EH (cell line): ENCODE data around the gene RAB8B.

ENCODE experiments used
- DNase-seq: peaks from one replicate; pipeline ENCODE4 v3.0.0-alpha.2; 2015; ENCODE audit warnings: low read depth

The RAB8B gene

DNA sequence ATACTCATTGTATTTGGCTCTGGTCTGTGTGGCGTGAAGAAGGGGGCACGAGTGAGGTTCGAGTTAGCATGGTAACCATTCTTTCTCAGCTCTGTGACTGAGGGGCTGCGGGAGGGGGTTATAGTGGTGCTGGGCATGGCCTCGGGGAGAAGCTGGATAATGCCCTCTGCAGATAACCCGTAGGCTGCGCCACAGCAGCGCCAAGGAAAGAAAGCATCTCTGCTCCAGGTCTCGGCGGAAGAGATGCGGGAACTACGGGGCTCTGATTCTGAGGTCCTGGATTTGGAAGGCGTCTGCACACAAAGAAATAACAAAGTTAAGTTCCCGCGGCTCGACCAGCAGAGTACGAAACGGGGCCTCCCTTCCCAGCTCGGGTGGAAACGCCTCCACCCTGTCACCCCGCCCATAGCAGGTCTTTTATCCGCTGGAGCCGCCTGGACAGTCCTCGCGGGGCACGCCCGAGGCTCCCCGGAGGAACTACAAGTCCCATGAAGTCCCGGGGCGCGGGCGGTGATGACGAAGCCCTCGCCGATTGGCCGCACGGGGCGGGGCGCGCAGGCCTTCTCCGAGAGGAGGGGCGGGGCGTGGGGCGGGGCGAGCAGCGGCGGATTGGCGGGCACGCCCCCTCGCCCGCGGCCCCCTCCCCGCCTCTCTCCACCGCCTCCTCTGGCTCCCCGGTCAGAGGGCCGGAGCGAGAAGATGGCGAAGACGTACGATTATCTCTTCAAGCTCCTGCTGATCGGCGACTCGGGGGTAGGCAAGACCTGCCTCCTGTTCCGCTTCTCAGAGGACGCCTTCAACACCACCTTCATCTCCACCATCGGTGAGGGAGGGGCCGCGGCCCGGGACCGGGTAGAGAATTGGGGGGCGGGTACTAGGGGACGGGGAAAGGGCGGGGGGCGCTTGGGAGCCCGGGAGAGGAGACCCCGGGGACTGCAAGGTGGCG lies at the start of gene RAB8B:
Gene RAB8B, plus strand, starts transcription at position 681 of the 946 bp plus-strand sequence. Its CDS starts 19 bp downstream, at position 700.
- peak; percentile 96 for DNase-seq

DNA sequence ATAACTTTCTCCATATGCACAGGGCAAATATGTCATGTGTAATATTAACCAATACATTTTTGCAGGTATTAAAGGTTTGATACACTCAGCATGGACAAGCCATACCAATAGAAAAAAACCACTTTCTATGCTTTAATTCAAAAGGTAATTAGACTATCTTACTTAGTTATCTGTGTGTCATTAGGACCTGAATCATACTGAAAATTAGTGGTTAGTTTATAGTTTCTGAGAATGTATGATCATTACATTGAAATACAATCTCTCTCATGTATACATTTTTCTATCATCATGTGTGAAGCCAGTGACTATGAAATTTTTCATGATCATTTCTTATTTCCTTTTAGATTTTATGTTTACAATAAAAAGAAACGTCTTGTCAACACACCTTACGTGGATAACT lies 48.5 kb upstream of the RAB8B start:
- DNase-seq, result no peak

DNA sequence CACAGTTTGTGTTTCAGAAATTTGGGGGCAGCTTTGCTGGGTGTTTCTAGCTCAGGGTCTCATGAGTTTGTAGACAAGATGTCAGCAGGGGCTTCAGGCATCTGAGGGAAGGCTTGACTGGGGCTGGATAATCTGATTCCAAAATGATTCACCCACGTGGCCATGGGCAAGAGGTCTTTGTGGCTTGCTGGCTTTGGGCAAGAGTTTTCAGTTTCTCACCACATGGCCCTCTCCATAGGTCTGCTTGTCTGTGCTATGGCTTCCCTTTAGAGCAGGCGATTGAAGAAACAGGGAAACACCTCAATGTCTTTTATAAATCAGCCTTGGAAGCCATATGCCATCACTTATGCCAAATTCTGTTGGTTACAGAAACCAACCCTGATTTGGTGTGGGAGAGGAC lies 44.0 kb upstream of the RAB8B start:
- no peak for DNase-seq

DNA sequence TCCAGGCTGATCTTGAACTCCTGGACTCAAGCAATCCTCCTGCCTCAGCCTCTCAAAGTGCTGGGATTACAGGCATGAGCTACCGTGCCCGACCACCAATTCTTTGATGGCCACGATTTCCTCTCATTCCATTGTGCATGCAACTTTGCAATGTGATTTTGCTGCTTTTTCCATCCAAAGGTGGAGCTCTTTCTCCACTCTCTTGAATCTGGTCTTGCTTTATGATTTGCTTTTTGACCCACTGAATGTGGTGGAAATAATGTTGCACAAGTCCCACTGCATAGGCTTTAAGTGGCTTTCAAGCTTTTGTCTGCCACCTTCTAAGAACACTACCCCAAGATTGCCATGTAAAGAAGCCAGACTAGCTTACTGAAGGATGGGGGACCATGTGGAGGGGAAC lies 42.7 kb upstream of the RAB8B start:
- DNase-seq, result no peak

DNA sequence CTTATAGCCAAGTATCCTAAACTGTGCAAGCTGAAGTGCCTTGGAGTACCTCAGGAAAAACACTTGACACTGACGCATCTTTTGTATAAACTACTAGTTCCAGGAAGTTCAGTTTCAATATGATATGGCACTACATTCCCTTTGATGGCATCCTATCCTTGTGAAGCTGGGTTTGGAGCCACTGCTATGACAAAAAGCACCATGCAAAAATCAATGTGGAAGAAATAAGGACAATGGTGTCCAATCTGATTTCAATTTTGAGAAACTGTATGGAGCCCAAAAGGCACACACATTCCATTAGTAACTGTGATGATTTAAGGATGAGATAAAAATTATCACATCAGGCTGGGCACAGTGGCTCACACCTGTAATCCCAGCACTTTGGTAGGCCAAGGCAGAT lies 37.7 kb upstream of the RAB8B start:
- no peak for DNase-seq

DNA sequence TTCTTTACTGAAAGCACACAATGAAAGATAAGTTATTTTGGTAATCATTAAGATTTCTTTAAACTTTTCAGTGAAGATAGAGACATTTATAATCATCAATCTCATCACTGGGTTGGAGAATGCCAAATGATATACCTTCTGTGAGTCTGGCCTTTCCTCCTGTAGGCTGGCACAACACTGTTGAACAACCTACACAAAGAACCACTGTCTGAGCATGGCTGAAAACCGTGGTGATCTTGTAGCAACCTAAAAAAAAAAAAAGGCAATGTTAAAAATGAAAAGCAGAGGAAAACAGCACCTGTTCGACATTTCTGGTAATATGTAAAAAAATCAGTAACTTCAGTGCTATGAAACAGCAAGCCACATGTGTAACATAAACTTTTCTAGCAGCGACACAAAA lies 33.9 kb upstream of the RAB8B start:
- no peak for DNase-seq

DNA sequence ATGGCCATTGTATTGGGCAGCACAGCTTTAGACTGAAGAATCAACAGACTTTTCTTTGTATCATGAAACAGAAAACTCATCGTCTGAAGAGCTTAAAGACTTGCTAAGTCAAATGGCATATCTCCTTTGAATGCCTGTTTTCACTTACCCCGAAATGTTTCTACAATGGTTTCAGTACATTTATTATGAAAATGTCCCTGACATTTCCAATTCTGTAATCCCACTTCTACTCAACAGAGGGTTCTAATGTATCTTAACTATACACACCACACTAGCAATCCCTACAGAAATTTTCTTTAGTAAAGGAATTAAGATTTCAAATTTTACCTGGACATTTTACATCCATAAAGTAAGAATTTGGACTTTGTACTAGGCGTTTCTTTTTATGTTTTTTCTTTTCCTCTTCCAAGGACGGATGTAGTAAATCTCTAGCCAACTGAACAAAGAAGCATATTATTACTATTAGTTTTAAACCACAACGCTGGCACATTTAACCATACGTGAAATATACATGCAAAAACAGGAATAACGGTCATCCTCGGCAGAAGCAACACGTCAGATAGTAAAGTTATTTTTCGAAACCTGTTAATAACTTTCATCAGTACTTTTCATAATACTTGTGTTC lies 33.2 kb upstream of the RAB8B start:
- peak; percentile 25 for DNase-seq

DNA sequence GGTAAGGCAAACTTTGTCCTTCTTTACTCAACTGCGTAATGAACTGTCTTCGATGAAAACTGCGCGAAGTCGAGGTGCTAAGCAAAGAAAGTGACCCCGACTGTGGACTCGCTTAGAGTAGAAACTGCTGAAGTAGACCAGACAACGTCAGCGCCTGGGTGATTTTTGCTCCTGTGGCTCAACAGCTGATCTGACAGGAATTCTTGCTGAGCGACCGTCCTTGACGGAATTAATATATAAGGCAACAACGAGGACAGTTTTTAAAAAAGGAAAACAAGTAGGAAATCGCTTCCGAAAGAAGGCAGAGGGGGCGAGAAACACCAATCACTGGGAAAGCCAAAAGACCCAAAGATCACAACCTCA lies 32.7 kb upstream of the RAB8B start:
- DNase-seq, result peak; percentile 61

DNA sequence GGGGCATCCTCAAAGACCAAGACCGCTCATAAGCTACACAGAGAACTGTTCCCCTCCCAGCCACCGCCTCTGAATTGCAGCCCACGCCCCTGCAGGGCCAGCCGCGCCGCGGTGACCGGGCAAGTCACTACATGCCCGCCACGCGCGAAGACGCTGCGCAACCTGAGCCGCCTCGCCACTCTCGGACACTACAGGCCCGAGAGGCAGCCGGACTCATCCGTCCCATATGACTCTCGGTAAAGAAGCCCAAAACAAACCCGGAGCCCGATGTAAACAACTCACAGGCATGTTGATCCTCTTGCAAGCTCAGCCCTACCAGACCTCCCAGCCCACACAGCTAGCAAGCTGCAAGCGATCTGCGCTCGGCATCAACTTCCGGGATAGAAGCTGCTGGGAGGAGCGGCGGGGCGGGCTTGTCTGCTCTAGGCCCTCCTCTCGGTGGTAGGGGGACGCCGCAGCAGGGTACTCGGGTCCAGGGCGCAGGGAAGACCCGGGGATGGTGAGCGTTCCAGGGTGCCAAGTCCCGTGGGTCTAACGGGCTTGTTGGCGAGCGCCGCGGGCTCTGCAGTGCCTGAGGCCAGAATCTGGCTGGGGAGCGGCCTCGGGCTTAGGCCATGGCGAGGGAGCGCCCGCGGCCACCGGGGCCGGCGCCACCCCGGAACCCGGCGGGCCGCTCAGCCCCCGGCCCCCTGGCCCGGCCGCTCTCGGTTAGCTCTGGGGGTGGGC lies 32.1 kb upstream of the RAB8B start, which contains the start of gene RPS27L:
Gene RPS27L, minus strand, starts transcription at position 360 of the 726 bp plus-strand sequence. Its CDS starts 72 bp downstream, at position 288.
- peak; percentile 94 for DNase-seq

DNA sequence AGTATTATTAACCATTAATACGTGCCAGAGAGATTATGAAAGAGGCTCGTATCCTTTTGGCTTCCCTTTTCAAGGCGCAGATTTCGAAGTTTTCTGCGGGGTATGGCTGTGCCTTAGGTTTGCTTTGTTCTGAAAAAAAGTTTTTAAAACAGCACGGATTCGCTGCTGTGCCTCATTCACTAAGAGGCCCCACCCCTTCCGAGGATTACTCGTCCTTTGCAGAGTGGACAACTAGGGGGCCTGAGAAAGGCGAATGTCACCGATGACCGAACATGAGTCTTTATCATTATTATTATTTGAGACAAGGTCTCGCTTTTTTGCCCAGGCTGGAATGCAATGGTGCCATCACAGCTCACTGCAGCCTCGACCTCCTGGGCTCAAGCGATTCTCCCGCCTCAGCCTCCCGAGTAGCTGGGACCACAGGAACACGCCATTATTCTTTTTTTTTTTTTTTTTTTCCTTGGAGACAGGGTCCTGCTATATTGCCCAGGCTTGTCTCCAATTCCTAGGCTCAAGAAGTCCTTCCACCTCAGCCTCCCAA lies 31.4 kb upstream of the RAB8B start:
- peak; percentile 86 for DNase-seq

DNA sequence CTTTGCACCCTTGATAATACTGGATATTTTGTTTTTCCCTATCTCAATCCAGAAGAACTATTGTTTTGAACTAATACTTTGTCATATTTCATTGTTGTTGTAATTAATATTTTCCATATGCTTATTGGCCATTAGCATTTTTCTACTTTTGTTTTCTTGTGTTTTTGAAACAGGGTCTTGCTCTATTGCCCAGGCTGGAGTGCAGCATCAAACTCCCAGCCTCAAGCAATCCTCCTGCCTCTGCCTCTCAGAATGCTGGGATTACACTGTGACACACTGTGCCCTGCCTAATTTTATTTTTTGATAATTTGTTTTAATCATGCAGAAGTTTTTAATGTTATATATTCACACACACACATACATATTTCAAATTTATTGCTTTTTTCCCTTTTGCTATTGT lies 28.8 kb upstream of the RAB8B start:
- DNase-seq, result no peak

DNA sequence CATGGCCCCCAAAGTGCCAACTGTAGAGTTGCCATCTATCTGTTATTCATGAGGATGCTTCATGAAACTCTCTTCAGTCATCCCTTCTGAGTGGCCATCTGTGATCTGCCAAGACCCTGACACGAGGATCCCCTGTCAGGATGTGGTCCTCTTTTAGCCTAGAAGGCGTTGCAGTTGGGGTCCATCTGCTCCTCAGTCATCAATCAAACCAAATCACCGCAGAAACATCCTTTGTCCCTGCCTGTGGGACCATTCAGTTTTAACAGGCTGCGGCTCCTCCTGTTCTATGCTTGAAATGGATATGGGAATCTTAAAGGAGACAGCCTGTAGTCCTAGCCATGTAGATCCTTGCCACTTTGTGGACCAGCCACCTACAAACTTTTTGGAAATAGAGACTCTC lies 26.2 kb upstream of the RAB8B start:
- no peak for DNase-seq

DNA sequence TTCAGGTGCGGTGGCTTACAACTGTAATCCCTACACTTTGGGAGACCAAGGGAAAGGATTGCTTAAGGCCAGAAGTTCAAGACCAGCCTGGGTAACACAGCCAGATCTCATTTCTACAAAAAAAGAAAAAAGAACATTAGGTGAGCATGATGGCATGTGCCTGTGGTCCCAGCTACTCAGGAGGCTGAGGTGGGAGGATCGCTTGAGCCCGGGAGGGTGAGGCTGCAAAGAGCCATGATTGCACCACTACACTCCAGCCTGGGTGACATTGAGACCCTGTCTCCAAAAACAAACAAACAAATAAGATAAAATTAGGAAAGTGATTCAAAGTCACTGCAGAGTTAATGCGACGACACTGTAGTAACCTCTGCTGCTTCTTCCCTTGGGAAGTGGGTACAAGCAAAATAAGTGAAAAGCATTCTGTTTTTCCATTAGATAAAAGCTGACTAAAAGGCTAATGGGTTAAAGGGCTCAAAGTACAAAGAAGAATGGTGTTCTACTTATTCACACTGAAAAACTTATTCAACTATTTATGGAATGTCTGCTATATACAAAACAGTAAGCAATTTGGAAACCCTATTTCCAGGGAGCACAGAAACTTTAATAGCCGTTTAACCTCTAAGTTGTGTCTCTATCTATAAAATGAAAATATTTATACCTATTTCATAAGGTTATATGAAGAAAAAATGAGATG lies 24.1 kb upstream of the RAB8B start:
- DNase-seq, result peak; percentile 51

DNA sequence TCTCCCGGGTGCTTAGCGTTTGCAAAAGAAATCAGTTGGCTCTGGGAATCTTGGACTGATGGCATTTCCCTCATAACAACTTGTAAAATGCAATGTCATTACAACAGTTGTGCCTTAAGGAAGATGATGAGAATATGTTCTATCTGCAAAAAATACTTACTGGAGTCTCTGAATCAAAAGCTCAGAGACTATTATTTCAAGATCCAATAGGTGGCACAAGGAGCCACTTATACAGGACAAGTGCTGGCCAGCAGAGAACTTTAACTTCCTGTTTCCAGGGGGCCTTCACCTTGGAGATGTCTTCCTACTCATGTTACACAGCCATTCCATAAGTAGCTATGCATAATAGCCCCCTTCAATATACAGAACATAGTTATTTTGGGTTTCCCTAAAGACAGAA lies 23.2 kb upstream of the RAB8B start:
- DNase-seq, result peak; percentile 54

DNA sequence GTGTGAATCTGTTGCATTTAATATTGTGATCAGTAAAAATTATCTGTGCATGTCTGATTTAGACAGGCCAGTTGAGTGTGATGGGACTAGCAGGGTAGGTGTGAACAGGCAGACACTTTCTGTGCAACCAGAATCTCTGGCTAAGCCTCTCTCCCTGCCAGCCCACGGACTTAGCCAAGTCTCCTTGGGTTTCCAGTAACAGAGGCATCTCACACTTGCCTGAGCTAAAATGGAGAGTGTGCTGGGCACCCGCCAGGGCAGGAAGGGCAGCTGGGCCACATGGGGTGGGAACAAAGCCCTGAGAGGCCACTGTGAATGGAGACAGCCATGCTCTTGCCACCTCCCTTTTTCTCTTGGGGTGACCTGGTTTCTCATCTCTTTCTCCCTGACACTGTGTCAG lies 19.6 kb upstream of the RAB8B start:
- DNase-seq, result no peak

DNA sequence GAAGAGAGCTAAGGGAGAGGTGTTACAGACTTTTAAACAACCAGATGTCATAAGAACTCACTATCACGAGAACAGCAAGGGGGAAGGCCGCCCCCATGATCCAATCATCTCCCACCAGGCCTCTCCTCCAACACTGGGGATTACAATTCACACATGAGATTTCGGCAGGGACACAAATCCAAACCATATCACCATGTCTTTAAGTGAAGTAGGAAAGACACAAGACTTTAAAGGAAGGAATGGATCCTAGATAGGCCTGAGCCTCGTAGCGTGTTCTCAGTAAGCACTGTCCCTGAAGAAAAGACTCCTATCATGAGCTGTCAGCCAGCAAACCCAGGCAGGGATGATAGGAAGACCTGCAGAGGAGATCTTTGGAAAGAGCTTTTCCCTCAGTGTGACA lies 17.0 kb upstream of the RAB8B start:
- no peak for DNase-seq

DNA sequence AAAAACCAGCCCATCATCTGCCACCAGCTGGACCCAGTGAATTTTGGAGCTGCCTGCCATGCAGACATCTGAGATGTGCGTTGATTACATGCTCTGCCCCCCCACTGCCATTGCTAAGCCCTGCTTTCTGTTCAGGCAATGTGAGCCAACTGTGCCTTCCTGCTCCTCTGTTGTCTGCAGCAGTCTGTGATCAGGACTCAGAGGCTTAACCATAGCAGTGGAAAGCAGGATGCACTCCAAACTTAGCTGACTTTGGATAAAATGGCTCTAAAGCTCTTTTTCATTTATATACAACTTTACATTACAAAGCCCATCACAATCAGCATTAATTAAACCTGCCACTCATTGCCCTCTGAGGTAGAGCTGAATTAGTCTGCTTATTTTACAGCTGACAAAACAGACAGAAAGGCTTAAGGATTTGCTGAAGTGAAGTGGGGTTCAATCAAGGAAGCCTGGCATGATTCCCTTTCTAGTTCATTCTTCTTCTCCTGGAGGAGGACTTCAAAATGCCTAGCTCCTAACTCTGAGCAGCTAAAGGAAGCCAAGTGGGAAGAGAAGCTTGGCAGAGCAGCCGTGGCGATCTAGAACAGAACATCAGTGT lies 16.5 kb upstream of the RAB8B start:
- no peak for DNase-seq

DNA sequence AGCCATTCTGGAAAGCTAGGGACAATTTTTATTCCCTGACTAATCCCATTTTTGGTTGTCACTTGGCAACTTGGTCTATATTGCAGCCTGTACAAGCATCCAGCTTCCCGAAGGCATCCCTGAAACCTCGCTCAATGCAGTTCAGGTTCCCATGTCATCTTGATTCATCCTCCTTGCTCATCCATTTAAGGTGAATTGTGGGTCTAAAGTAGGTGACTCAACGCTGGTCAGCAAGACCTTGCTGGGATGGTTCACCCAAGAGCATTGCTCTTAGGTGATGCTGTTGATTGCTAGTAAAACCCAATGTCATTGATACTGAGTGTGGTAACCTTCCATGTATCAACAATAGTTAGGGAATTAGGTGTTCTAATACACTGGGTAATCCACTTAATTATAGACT lies 13.1 kb upstream of the RAB8B start:
- no peak for DNase-seq

DNA sequence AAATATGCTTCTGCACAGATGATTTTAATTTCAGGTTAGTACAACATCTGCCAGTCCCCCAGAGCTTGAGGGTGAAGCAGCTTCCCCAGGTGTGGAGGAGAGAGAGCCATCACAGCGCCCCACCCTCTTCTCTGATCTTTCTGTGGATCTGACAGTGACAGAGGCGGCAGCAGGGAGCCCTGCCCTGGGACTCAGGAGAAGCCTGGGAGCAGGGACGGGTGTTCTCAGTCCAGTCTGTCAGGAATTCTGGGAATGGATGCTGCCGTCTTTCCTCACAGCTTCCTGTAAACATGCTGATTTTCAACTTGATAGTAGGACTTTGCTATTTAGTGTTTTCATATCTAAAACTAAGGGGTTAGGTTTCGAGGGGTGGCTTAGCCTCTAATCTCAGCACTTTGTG lies 11.4 kb upstream of the RAB8B start:
- peak; percentile 40 for DNase-seq

DNA sequence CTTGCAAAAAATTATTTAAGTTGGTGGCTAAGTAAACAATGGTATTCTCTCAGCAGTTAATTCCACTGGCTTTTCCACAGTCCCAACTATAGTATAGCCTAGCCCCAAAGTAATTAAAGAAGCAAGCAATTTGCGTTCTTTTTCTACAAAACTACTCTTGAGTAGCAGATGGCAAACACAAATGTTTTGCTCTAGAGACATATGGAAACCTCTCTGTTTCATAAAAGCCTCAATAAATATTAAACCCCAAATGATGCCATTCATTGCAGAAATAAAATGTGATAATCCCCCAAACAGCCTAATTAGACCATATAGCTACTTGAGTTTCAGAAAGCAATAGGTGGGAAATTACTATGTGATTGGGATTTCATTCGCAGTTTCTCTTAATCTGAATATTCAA lies 8.7 kb upstream of the RAB8B start:
- DNase-seq, result no peak

DNA sequence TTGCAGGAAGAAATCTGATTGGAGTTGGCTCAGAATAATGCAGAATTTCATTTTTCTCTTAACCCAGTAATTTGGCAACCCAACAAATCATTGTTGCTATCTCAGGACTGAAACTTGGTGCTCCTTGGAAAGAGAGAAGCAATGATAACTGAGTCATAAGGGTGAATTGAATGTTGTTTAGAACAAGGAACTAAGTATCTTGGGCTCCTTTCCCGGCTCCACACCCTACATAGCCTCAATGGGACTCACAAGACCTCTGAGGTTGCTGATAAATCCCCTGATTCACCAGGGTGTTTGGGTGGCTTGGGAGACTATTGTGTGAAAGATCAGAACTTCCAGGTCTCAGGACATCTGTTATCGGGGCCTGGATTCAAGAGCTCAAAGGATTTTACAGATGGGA lies 7.8 kb upstream of the RAB8B start:
- DNase-seq, result no peak
